Measurements from ENCODE around the gene ZNF479.
"Not testable (repeated sequence)": the region's sequence is repeated elsewhere in the genome, so short reads cannot be mapped to it uniquely, and the experiment has no call there.

Gene ZNF479

GRCh38 chr7:57132336-57132735 is at the start of gene ZNF479:
Gene ZNF479, minus strand, starts transcription at chr7:57132436. Its CDS starts 112 bp downstream, at chr7:57132324.
- not testable (repeated sequence) for DNase-seq

- no peak for DNase-seq
Measured at GRCh38 chr7:57182031-57182430, 49.8 kb upstream of the ZNF479 start.

- DNase-seq: no peak
Measured at GRCh38 chr7:57181281-57181680, 49.0 kb upstream of the ZNF479 start.

- no peak for DNase-seq
Measured at GRCh38 chr7:57179776-57180415, 47.7 kb upstream of the ZNF479 start.

- no peak for DNase-seq
Measured at GRCh38 chr7:57178768-57179139, 46.5 kb upstream of the ZNF479 start.

- no peak for DNase-seq
Measured at GRCh38 chr7:57177856-57178767, 45.9 kb upstream of the ZNF479 start.

- no peak for DNase-seq
Measured at GRCh38 chr7:57176928-57177635, 44.8 kb upstream of the ZNF479 start.

GRCh38 chr7:57165285-57165899 is 33.2 kb upstream of the ZNF479 start:
- no peak for DNase-seq

- DNase-seq: not testable (repeated sequence)
Measured at GRCh38 chr7:57120123-57120784, 12.0 kb downstream of the ZNF479 start.

Data from NCI-H69 (cell line).